GDM1 (cell line): ENCODE measurements around the gene CHD3.

Experiments used
- DNase-seq: peaks from one replicate; lab custom pipeline; 2025; lab: John Stamatoyannopoulos, UW

Gene CHD3

DNA sequence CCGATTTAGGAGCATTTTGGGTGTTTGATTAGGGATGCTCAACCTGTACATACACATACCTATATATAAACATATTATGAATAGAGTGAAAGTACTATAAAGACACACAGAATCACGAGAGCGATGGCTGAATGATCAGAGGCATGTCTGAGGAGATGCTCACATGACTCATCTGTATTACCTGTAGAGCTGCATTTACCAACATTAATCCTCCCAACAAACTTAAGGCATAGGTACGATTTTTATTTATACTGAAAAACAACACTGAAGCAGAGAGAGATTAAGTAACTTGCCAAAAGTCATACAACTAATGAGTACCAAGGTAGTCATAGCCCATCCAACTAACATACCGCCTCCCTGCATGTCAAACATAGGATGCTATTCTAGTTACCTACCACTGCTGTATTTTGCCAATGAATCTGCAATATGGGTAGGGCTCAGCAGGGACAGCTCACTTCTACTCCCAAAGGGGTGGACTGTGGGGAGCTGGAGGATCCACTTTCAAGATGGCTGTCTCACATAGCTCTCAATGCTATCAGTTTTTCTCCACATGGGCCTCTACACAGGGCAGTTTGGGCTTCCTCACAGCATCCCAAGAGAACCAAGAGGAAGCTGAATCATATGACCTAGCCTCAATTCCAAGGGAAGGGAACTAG, 23.5 kb upstream of the CHD3 start:
- DNase-seq: no peak

DNA sequence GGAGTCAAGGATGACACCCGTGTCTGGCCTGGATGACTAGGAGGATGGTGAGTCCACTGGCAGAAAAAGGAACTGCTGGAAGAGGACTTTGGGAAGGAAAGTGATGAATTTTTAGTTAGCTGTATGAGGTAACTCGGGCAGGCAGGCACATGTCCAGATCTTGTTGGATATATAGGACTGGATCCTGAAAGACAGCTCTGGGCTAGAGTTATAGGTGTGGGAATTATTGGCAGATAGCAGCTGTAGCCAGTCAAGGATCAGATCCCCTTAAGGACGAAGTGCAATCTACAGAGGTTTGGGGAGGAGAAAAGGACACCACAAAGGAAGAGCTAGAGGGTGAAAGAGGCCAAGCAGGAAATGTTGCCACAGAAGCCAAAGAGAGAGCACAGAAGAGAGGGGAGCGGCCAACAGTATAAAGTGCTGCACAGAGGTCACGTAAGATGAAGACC, 20.7 kb upstream of the CHD3 start:
- peak; percentile 66 for DNase-seq

GRCh38 chr17:7873051-7873450, 15.5 kb upstream of the CHD3 start:
- DNase-seq: no peak

GRCh38 chr17:7875804-7876370, 12.7 kb upstream of the CHD3 start:
- no peak for DNase-seq

DNA sequence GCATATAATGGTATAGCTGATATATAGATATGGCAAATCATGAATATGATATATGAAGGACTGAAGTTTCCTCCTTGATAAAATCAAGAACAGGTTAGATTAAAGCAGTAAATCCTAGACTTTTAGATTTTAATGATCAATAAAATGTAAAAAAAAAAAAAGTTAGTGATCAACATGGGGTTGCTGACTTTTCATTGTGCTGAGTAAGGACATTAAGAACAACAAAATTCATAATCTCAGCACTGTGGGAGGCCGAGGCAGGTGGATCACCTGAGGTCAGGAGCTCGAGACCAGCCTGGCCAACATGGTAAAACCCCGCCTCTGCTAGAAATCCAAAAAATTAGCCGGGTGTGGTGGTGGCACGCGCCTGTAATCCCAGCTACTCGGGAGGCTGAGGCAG, 10.4 kb upstream of the CHD3 start:
- no peak for DNase-seq

- DNase-seq: no peak
Observed at GRCh38 chr17:7880076-7880868, 8.3 kb upstream of the CHD3 start.

DNA sequence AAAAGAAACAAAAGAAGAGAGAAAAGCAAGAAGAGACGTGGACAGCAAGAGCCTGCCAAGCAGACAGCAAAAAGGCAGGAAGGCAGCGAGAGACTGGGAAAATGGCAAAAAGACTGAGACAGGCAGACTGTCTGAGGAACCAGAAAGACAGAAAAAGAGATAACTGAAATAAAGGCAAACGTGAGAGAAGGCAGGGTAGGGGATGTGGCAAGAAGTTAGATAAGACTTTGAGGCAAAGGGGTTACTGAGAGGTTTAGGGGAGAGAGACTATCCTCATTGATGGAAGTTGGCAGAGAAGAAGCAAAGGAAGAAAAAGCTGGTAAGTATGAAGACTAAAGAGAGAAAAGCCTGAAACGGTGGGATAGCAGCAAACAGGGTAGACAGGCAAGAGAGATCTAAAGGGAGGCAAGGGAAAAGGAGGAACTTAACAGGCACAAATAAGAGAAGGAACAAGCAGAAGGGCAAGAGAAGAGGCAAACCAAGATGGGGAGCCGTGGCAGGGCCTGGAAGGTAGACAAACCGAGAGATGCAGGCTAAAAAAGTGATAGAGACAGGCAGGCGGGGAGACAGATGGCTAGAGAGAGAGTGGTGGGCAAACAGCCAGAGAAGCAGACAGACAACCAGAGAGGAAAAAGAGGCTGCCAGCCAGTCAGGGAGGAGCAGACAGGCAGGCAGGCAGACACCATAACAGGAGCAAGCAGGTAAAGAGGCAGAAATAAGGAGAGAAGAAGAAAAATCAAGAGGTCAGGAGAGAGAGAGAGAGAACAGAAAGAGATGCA, 7.1 kb upstream of the CHD3 start:
- DNase-seq: no peak

DNA sequence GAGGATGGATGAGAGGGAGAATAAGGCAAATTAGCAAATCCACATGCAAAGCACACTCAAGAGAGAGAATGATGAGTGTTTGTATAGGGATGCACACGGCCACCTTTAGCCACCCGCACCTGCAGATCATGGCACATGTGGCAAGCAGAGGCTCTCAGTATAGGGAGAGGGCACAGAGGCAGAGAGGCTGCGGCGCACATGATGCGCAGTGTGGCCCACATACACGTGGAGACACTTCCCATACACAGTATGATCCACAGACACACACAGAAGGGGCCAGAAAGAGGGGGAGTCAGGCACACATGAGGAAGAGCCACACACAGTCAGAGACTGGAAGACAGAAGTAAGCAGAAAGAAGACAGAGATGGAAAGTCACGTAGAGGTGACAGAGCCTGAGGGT, 6.5 kb upstream of the CHD3 start:
- DNase-seq: peak; percentile 41

DNA sequence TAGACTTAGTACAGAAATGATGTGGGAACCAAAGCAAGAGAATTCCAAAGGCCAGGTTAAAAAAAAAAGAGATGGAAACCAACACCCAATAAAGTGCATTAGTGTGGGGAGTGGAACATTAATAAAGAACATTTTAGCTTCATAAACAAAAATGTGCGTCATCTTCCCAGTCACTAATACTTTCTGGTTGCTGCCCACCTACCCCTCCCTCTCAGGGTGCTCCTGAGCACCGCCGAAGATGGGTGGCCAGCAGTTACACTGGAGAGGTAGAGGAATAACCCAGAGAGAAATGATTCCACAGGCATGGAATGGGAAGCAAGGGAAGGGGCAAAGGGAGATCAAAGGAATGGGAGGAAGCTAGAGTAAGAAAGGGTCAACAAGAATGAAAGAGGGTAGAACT, 6.0 kb upstream of the CHD3 start:
- no peak for DNase-seq

GRCh38 chr17:7883781-7884386, 4.7 kb upstream of the CHD3 start:
- no peak for DNase-seq

- peak; percentile 47 for DNase-seq
Observed at GRCh38 chr17:7884581-7885366, 3.8 kb upstream of the CHD3 start.

DNA sequence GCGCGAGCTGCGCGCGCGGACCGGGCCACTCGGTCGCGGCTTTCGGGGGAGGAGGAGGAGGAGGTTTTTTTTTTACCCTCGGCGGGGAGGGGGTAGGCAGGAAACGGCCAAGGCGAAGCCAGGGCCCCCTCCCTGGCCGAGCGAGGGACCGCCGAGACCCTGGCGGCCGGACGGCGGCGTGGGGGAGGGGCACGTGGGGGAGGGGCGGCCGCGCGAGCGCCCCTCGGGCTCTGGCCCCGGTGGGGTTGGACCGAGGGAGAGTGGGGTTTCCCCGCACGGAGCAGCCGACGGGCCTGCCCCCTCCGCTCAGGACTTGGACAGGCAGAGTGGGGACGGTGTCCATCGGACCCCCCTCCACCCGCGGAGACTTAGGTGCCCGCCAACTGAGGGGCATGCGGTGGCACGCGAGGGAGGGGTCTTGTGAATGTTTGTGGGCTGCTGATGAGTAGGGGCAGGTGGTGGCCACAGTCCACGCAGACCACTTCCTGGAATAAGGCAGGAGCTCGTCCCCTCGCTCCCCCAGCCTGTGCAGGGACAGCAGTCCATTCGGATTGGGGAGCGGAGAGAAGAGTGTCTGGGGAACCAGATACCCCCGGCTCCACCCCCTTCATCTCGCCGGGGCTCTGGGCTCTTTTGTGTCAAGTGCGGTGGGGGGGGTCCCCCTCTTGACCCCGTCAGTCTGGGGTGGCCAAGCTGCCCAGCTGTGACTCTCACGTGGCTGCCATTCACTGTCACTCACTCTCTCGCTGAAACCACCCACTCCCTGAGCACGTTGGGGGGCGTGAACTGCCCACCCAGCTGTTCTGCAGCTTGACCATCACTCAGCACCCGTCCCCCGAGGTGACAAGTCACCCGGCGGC, 3.0 kb upstream of the CHD3 start:
- no peak for DNase-seq

- no peak for DNase-seq
Observed at GRCh38 chr17:7886227-7887037, 2.2 kb upstream of the CHD3 start.

DNA sequence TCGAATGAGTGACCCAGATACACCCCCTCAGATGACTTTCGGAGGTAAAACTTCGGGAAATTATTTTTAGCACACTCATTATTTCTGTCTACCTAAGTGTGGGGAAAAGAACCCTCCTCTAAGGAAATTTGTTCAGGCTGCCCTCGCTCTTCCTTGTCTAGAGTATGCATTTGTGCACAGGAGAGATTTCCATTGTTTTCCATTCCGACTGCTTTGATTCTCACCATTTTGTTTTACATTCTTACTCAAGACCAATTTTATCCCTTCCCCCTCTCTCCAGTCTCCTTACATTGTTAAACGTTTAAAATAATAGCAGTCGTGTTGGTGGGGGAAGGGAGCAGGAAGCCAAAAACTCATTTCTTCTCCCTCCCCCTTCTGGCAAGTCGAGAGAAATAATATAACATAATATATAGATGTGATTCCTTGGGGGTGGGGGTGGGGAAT, 1.5 kb upstream of the CHD3 start:
- DNase-seq: no peak

GRCh38 chr17:7887482-7888183, 956 bp upstream of the CHD3 start:
- DNase-seq: peak; percentile 87

- DNase-seq: peak; percentile 20
Observed at GRCh38 chr17:7889166-7889955, 772 bp downstream of the CHD3 start.

DNA sequence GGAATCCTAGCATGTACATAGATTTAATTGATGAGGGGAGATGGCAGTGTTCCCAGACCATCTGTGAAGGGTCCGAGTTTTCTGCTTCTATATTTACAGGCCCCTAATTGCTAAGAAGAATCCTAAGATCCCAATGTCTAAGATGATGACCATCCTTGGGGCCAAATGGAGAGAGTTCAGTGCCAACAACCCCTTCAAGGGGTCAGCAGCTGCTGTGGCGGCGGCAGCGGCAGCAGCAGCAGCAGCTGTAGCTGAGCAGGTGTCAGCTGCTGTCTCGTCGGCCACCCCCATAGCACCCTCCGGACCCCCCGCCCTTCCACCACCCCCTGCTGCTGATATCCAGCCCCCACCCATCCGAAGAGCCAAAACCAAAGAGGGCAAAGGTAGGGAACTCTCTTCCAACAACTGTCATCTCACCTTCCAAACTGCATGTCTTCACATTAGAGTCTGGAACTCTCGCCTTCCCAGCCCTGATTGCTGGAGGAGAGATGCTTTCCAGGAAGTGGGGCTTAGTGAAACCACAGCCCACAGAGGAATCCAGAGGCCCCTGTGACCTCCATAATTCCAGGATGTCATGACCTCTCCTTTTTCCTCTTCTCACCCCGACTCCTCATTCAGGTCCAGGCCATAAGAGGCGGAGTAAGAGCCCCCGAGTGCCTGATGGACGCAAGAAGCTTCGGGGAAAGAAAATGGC, 4.7 kb downstream of the CHD3 start:
- no peak for DNase-seq
